OCI-LY3 (cell line): ENCODE measurements around the gene IGF2.

Source experiments
- H2AFZ ChIP-seq: fragments of 200-600, 300-600 bp; shearing (Covaris generic); 2 replicates; pipeline ENCODE4 v1.6.0; 2014; ENCODE audit warnings: antibody characterized with exemption, low read depth, low read length
- H3K27ac ChIP-seq: fragments of 200-600, 300-600 bp; sonication (generic); 2 replicates; pipeline ENCODE4 v1.5.1; 2014; ENCODE audit warnings: mild to moderate bottlenecking, low read length, moderate library complexity, mixed read lengths
- H3K27me3 ChIP-seq: fragments of 200-600, 300-600 bp; sonication (generic); 2 replicates; pipeline ENCODE4 v1.6.1; 2014; ENCODE audit warnings: low read depth, low read length, mixed read lengths
- H3K36me3 ChIP-seq: fragments of 200-600, 300-600 bp; sonication (generic); replicated peaks from 2 replicates; pipeline ENCODE3; 2014; ENCODE audit warnings: low read depth, low read length, mixed read lengths
- H3K4me1 ChIP-seq: fragments of 300-600, 200-600 bp; sonication (generic); 2 replicates; pipeline ENCODE4 v1.6.1; 2014; ENCODE audit warnings: low read length, mixed read lengths
- H3K4me2 ChIP-seq: fragments of 200-600, 300-600 bp; sonication (generic); 2 replicates; pipeline ENCODE4 v1.6.1; 2014; ENCODE audit warnings: low read length, mixed read lengths
- H3K4me3 ChIP-seq: fragments of 300-600, 200-600 bp; sonication (generic); 2 replicates; pipeline ENCODE4 v1.5.1; 2014; ENCODE audit warnings: antibody characterized with exemption, mild to moderate bottlenecking, low read length, moderate library complexity
- H3K79me2 ChIP-seq: fragments of 300-600, 200-600 bp; shearing (Covaris generic); 2 replicates; pipeline ENCODE4 v1.6.1; 2014; ENCODE audit warnings: mild to moderate bottlenecking, low read length, mixed read lengths
- H3K9ac ChIP-seq: fragments of 300-600, 200-600 bp; shearing (Covaris generic); 2 replicates; pipeline ENCODE4 v1.6.0; 2014; ENCODE audit warnings: mild to moderate bottlenecking, low read length, moderate library complexity
- H3K9me3 ChIP-seq: fragments of 200-600, 300-600 bp; shearing (Covaris generic); 2 replicates; pipeline ENCODE4 v1.6.1; 2014; ENCODE audit warnings: low read length, mixed read lengths; ENCODE audit not compliant: insufficient read depth
- H4K20me1 ChIP-seq: fragments of 200-600, 300-600 bp; sonication (generic); 2 replicates; pipeline ENCODE4 v1.6.1; 2016; ENCODE audit warnings: low read length, mixed read lengths; ENCODE audit not compliant: insufficient read depth
- CTCF ChIP-seq: fragments of 200-600, 300-600 bp; sonication (generic); IDR thresholded peaks from 2 replicates; pipeline ENCODE4 v1.5.1; 2014; ENCODE audit warnings: antibody characterized with exemption, low read length, low read depth
- EZH2phosphoT487 ChIP-seq: fragments of 200-600 bp; shearing (Covaris generic); IDR thresholded peaks from 2 replicates; pipeline ENCODE4 v1.6.1; 2018; ENCODE audit warnings: antibody characterized with exemption, mixed run types, low read depth

IGF2 gene

GRCh38 chr11:2106583-2107209, 32.5 kb downstream of the IGF2 start:
- TF ChIP-seq EZH2phosphoT487 (no peak), CTCF (no peak)
- Histone ChIP-seq H3K79me2 (no peaks in the 10 kb centered on the region), H3K9ac (no peak overlapping the region), H3K27me3 (peaks cover 4% of the 10 kb centered on the region), H3K9me3 (no peaks in the 10 kb centered on the region), H3K4me1 (no peaks in the 10 kb centered on the region), H3K4me3 (no peak overlapping the region), H2AFZ (no peak overlapping the region), H3K4me2 (no peak overlapping the region), H3K27ac (no peak overlapping the region), H3K36me3 (no peaks in the 10 kb centered on the region), H4K20me1 (no peaks in the 10 kb centered on the region)

DNA sequence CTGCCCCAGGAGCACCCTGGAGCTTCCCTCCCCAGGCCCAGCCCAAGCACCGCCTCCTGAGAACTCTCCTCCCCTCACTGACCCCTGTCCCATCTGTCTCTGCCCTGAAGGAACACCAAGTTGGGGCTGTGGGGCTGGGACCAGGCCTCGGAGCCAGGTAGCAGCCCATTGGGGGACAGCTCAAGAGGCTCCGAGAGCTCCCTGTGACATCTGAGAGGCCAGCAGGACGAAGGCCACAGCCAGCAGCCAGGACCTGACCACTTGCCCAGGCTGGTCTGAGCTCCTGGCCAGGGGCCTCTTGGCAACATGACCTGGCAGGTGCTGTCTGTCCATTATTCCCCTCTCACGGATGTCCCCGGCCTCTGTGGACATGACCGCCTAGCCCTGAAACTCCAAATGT, 33.7 kb downstream of the IGF2 start:
- Histone ChIP-seq H3K9ac (no peak overlapping the region), H4K20me1 (no peaks in the 10 kb centered on the region), H3K27me3 (peaks cover 4% of the 10 kb centered on the region), H2AFZ (no peak overlapping the region), H3K27ac (no peak overlapping the region), H3K36me3 (no peaks in the 10 kb centered on the region), H3K9me3 (no peaks in the 10 kb centered on the region), H3K79me2 (no peaks in the 10 kb centered on the region), H3K4me3 (no peak overlapping the region), H3K4me1 (no peaks in the 10 kb centered on the region), H3K4me2 (no peak overlapping the region)
- TF ChIP-seq CTCF: no peak
- no peak for TF ChIP-seq EZH2phosphoT487

GRCh38 chr11:2104524-2105440, 34.4 kb downstream of the IGF2 start:
- Histone ChIP-seq H3K9me3 (no peaks in the 10 kb centered on the region), H4K20me1 (no peaks in the 10 kb centered on the region), H3K4me2 (no peak overlapping the region), H3K4me3 (no peak overlapping the region), H3K4me1 (no peaks in the 10 kb centered on the region), H3K79me2 (no peaks in the 10 kb centered on the region), H3K36me3 (no peaks in the 10 kb centered on the region), H3K27me3 (peaks cover 2% of the 10 kb centered on the region), H3K9ac (no peak overlapping the region), H3K27ac (no peak overlapping the region), H2AFZ (no peak overlapping the region)
- no peak for TF ChIP-seq CTCF
- no peak for TF ChIP-seq EZH2phosphoT487
